Right atrium auricular region (tissue), 2 donors: ENCODE measurements around the gene UBE2K. TPM values are rescaled to one million over a fixed set of nuclear protein-coding genes. Genes with fewer than 3 reads are reported as not detected.

ENCODE experiments used
- DNase-seq: peaks from one replicate; pipeline ENCODE4 v3.0.0-alpha.2; 2019; ENCODE audit warnings: low spot score
- H3K27ac ChIP-seq, 2 donors: fragments of 200-600 bp; sonication (generic); 1 replicate in 1 of 2; 2 replicates in 1 of 2; pipeline ENCODE4 v1.5.1; 2016 to 2019
- H3K27me3 ChIP-seq, 2 donors: fragments of 200-600 bp; sonication (generic); one replicate each; pipeline versions ENCODE4 v1.5.1 to v1.6.0; 2017 to 2019
- H3K36me3 ChIP-seq: fragments of 200-600 bp; sonication (generic); one replicate; pipeline ENCODE4 v1.5.1; 2016
- H3K4me1 ChIP-seq, 2 donors: fragments of 200-600 bp; sonication (generic); one replicate each; pipeline versions ENCODE4 v1.5.1 to v1.6.0; 2017 to 2019
- H3K4me3 ChIP-seq, 2 donors: fragments of 200-600 bp; sonication (generic); 1 replicate in 1 of 2; 2 replicates in 1 of 2; pipeline ENCODE4 v1.5.1; 2017 to 2019; ENCODE audit warnings: mild to moderate bottlenecking in 1 of 2, moderate library complexity in 1 of 2
- H3K9me3 ChIP-seq, 2 donors: fragments of 200-600 bp; sonication (generic); one replicate each; pipeline ENCODE4 v1.5.1; 2019
- total RNA-seq, 2 donors: library from RNA; depleted of rRNA; stranded (reverse); fragments of >200 nt; gene quantifications; one replicate each; pipeline ENCODE4 v1.1.0, GENCODE V29; 2016
- TF ChIP-seq, protein P1 (sequence below), 2 donors: fragments of 200-600 bp; sonication (generic); IDR thresholded peaks; one replicate each; pipeline ENCODE4 v1.5.1; 2019; ENCODE audit warnings: antibody characterized with exemption in 2 of 2

UBE2K gene
- total RNA-seq, 2 donors from 2014 or later, result 16.7 to 23.8 TPM

GRCh38 chr4:39820186-39820585, 122.2 kb downstream of the UBE2K start:
- no peak for DNase-seq
- Histone ChIP-seq H3K27ac (no peak overlapping the region), H3K27me3 (no peaks in the 10 kb centered on the region), H3K9me3 (no peaks in the 10 kb centered on the region), H3K36me3 (peaks cover 7% of the 10 kb centered on the region), H3K4me1 (no peaks in the 10 kb centered on the region), H3K4me3 (no peak overlapping the region)
- TF ChIP-seq, protein P1, sequence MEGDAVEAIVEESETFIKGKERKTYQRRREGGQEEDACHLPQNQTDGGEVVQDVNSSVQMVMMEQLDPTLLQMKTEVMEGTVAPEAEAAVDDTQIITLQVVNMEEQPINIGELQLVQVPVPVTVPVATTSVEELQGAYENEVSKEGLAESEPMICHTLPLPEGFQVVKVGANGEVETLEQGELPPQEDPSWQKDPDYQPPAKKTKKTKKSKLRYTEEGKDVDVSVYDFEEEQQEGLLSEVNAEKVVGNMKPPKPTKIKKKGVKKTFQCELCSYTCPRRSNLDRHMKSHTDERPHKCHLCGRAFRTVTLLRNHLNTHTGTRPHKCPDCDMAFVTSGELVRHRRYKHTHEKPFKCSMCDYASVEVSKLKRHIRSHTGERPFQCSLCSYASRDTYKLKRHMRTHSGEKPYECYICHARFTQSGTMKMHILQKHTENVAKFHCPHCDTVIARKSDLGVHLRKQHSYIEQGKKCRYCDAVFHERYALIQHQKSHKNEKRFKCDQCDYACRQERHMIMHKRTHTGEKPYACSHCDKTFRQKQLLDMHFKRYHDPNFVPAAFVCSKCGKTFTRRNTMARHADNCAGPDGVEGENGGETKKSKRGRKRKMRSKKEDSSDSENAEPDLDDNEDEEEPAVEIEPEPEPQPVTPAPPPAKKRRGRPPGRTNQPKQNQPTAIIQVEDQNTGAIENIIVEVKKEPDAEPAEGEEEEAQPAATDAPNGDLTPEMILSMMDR (IDR thresholded peaks at IDR 0.05), result no peak

GRCh38 chr4:39821951-39822350, 124.0 kb downstream of the UBE2K start:
- no peaks in the 10 kb centered on the region for H3K9me3 ChIP-seq
- H3K27me3 ChIP-seq, result no peaks in the 10 kb centered on the region
- no peak overlapping the region for H3K27ac ChIP-seq
- TF ChIP-seq, protein P1 (IDR thresholded peaks at IDR 0.05), result no peak
- no peak overlapping the region for H3K4me3 ChIP-seq
- no peaks in the 10 kb centered on the region for H3K4me1 ChIP-seq
- peak; percentile 43 for DNase-seq
- peaks cover 17% of the 10 kb centered on the region for H3K36me3 ChIP-seq

GRCh38 chr4:39822662-39823061, 124.7 kb downstream of the UBE2K start:
- no peak overlapping the region for H3K4me3 ChIP-seq
- H3K4me1 ChIP-seq, result no peaks in the 10 kb centered on the region
- TF ChIP-seq, protein P1 (IDR thresholded peaks at IDR 0.05), result no peak
- no peak overlapping the region for H3K27ac ChIP-seq
- H3K36me3 ChIP-seq, result peaks cover 21% of the 10 kb centered on the region
- no peaks in the 10 kb centered on the region for H3K27me3 ChIP-seq
- H3K9me3 ChIP-seq, result no peaks in the 10 kb centered on the region
- DNase-seq, result no peak

GRCh38 chr4:39823191-39823590, 125.3 kb downstream of the UBE2K start:
- H3K4me3 ChIP-seq, result no peak overlapping the region
- no peaks in the 10 kb centered on the region for H3K9me3 ChIP-seq
- peak; percentile 57 for DNase-seq
- TF ChIP-seq, protein P1 (IDR thresholded peaks at IDR 0.05), result no peak
- H3K36me3 ChIP-seq, result peaks cover 21% of the 10 kb centered on the region
- no peaks in the 10 kb centered on the region for H3K4me1 ChIP-seq
- H3K27me3 ChIP-seq, result no peaks in the 10 kb centered on the region
- H3K27ac ChIP-seq, result no peak overlapping the region

GRCh38 chr4:39825090-39825489, 127.2 kb downstream of the UBE2K start:
- Histone ChIP-seq H3K4me3 (no peak overlapping the region), H3K27me3 (no peaks in the 10 kb centered on the region), H3K4me1 (no peaks in the 10 kb centered on the region), H3K9me3 (no peaks in the 10 kb centered on the region), H3K27ac (no peak overlapping the region), H3K36me3 (peaks cover 26% of the 10 kb centered on the region)
- no peak for DNase-seq
- TF ChIP-seq, protein P1 (IDR thresholded peaks at IDR 0.05), result no peak

DNA sequence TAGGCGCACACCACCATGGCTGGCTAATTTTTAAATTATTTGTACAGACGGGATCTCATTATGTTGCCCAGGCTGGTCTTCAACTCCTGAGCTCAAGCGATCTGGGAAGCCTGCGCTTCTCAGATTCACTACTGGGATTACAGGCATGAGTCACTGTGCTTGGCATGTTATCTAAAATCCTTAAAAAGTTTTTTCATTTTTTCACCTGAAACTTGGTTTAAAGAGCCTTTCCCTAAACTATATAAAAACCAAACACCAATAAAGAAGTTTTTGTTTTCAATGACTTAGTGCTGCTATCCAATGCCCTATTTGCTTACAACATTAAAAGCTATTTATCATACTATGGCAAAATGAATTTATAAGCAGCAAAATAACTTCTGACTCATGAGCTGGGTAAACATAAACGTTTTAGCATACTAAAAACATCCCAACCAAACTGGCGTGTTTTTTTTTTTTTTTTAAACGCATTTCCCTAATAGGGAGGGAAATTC, 127.8 kb downstream of the UBE2K start:
- Histone ChIP-seq H3K9me3 (no peaks in the 10 kb centered on the region), H3K4me3 (no peak overlapping the region), H3K4me1 (no peaks in the 10 kb centered on the region), H3K27me3 (no peaks in the 10 kb centered on the region), H3K27ac (no peak overlapping the region), H3K36me3 (peaks cover 30% of the 10 kb centered on the region)
- peak; percentile 55 for DNase-seq
- TF ChIP-seq, protein P1 (IDR thresholded peaks at IDR 0.05), result no peak
